ENCODE data around the gene NPAS2.

NPAS2 gene

GRCh38 chr2:100819370-100820272 is at the start of gene NPAS2:
TSS of gene NPAS2 (plus strand) at chr2:100820139. CDS start at chr2:100904755, 84,616 bp downstream.
- DNase-seq = no peak

- no peak for DNase-seq
These were observed 48.8 kb upstream of the NPAS2 start for GRCh38 chr2:100771125-100771524.

- no peak for DNase-seq
These were observed 46.4 kb upstream of the NPAS2 start for GRCh38 chr2:100773538-100773937.

- DNase-seq = no peak
These were observed 43.5 kb upstream of the NPAS2 start for GRCh38 chr2:100776445-100776844.

GRCh38 chr2:100778637-100779450 is 41.1 kb upstream of the NPAS2 start:
- no peak for DNase-seq

GRCh38 chr2:100779908-100780202 is 40.1 kb upstream of the NPAS2 start:
- DNase-seq = no peak

- DNase-seq = no peak
These were observed 39.5 kb upstream of the NPAS2 start for GRCh38 chr2:100780203-100781008.

GRCh38 chr2:100781009-100781325 is 39.0 kb upstream of the NPAS2 start:
- DNase-seq = no peak

- DNase-seq = no peak
These were observed 38.2 kb upstream of the NPAS2 start for GRCh38 chr2:100781523-100782379.

- DNase-seq = no peak
These were observed 37.5 kb upstream of the NPAS2 start for GRCh38 chr2:100782380-100782878.

GRCh38 chr2:100783987-100784386 is 36.0 kb upstream of the NPAS2 start:
- no peak for DNase-seq

- no peak for DNase-seq
These were observed 35.3 kb upstream of the NPAS2 start for GRCh38 chr2:100784681-100785080.

GRCh38 chr2:100785626-100786296 is 34.2 kb upstream of the NPAS2 start:
- DNase-seq = no peak

GRCh38 chr2:100786297-100786658 is 33.7 kb upstream of the NPAS2 start:
- peak; percentile 29 for DNase-seq

GRCh38 chr2:100786985-100787384 is 33.0 kb upstream of the NPAS2 start:
- no peak for DNase-seq

GRCh38 chr2:100789361-100789760 is 30.6 kb upstream of the NPAS2 start:
- DNase-seq = no peak

- no peak for DNase-seq
These were observed 28.5 kb upstream of the NPAS2 start for GRCh38 chr2:100791294-100791935.

- no peak for DNase-seq
These were observed 28.0 kb upstream of the NPAS2 start for GRCh38 chr2:100791936-100792308.

GRCh38 chr2:100793220-100793619 is 26.7 kb upstream of the NPAS2 start:
- DNase-seq = no peak

GRCh38 chr2:100793982-100794381 is 26.0 kb upstream of the NPAS2 start:
- DNase-seq = no peak

- DNase-seq = no peak
These were observed 23.3 kb upstream of the NPAS2 start for GRCh38 chr2:100796499-100797100.

All from DMS79 treated with DMSO at 0.1 percent for 48 hours (cell line).